Measurements from ENCODE around the gene CCDC157.
A peak's percentile ranks its signal among the peaks of the same experiment; 100 is the strongest.

CCDC157 gene

GRCh38 chr22:30356449-30357235, at the start of gene CCDC157, which contains the start of gene SF3A1:
CCDC157 (plus strand) TSS chr22:30357007; CDS start chr22:30366001, 8,994 bp downstream.
SF3A1 (minus strand) TSS chr22:30356894; CDS start chr22:30356792, 102 bp downstream.
- peak; percentile 50 to 96 (median 84) for DNase-seq

- no peak for DNase-seq
Measured at GRCh38 chr22:30307041-30307574, 49.7 kb upstream of the CCDC157 start.

DNA sequence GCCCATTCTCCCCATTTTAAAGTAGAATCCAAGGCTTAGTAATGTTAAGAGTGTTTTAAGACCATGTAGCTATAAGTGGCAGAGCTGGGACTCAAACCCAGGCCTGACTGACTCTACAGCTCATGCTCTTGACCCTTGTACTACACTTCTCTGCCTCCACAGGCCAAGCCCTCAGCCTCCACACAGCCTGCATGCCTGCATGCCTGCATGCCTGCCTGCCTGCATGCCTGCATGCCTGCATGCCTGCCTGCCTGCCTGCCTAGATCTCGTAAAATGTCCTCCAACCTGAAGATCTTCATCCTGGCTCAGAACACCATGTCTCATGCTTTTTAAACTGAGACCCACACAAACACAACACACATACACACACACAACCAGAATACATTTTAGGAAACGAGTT, 48.7 kb upstream of the CCDC157 start:
- no peak for DNase-seq

- no peak for DNase-seq
Measured at GRCh38 chr22:30308518-30309230, 48.1 kb upstream of the CCDC157 start.

- peak in 6 of 51 donors; percentile 11 to 25 (median 22) for DNase-seq
Measured at GRCh38 chr22:30309951-30310741, 46.7 kb upstream of the CCDC157 start.

GRCh38 chr22:30310881-30311771, 45.7 kb upstream of the CCDC157 start:
- DNase-seq: peak in 20 of 51 donors; percentile 17 to 73 (median 36)

DNA sequence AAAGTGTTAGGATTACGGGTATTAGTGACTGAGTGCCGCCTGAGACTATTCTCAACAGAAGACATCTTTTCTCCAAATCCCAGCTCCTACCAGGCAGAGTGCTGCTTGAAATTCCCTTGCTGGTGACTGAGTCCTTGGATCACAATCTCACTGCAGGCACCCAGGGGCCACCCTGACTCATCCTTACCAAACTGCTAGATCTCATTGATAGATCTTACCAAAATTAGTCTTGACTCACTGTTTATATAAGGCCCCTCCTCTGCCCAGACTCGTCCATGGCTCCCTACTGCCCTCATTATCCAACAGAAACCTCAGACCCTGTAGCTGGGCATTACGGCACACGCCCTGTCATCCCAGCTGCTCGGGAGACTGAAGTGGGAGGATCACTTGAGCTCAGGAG, 44.8 kb upstream of the CCDC157 start:
- DNase-seq: no peak

GRCh38 chr22:30313527-30314363, 43.1 kb upstream of the CCDC157 start:
- DNase-seq: no peak

DNA sequence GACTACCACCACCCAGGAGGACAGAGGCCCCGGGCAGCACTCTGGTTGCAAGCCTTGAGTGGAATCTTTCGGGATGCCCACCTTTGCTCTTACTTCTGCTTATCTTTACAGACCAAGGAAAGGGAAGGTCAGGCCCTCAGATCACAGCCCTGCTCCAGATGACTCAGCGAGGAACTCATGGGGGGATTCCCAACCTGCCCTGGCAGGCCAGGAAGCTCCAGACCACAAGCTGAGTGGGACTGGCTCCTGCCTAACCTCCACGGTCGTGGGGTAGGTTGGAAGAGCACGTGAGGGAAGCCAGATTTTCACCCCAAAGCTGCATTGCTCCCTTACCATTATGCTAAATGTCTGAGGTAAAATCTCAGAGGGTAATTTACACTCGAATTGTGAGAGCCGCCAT, 41.9 kb upstream of the CCDC157 start:
- no peak for DNase-seq

DNA sequence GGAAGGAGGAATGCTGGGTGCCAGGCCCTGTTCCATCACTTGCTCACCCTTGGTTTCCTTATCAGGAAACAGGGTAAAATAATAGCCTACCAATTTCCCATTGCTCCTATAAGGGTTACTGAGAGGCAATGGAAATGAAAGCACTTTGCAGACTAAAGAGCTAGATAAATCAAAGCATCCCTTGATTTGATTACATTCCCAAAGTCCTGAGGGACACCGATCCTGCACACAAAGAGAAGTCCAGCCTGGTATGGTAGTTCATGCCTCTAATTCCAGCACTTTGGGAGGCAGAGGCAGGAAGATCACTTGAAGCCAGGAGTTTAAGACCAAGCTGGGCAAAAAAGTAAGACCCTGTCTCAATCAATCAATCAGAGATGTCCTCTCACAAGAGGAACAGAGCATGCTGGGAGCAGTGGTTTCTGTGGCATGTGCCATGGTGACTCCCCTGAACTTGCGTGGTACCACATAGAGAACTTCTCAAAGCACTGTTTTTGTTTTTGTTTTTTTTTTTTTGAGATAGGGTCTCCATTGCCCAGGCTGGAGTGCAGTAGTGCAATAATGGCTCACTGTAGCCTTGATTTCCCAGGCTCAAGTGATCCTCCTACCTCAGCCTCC, 40.7 kb upstream of the CCDC157 start:
- no peak for DNase-seq

DNA sequence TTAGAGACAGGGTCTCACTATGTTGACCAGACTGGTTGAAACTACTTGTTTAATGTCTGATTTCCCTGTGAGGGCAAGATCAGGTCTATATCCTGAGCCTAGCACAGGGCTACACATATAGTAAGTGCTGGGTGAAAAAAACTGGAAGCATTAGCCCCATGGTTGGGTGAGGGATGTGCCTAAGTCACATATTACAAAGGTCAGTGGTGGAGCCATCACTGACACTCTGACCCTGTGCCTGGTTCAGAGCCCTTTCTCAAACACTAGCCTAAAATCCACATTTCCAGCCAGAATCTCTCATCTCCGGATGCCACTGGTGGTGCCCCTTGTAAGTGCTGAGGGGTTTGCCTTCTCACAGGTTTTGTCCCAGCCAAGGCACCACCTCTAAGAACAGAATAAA, 39.0 kb upstream of the CCDC157 start:
- DNase-seq: no peak

DNA sequence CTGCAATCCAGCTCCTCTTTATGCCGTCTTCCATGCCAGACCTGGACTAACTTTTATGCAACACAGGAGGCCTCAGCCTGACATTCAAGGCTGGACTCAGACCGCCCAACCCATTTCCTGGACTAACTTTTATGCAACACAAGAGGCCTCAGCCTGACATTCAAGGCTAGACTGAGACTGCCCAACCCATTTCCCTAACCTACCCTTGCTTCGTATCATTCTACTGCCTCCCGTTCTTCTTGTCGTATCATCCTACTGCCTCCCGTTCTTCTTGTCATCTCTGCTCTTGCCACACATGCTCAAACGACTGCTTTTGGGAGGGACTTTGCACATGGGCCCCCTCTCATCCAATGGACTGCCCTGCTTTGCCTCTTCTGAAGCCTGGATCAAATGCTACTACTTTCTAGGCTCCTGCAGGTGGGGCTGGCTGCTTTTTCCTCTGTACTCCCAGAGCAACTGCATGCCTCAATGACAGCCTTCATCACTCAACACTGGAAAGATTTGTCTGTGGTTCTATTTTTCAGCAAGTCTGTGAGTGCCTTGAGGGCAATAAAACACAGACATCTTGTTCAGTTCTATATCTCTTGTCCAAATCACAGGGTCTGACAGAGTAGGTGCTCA, 37.9 kb upstream of the CCDC157 start:
- DNase-seq: no peak

DNA sequence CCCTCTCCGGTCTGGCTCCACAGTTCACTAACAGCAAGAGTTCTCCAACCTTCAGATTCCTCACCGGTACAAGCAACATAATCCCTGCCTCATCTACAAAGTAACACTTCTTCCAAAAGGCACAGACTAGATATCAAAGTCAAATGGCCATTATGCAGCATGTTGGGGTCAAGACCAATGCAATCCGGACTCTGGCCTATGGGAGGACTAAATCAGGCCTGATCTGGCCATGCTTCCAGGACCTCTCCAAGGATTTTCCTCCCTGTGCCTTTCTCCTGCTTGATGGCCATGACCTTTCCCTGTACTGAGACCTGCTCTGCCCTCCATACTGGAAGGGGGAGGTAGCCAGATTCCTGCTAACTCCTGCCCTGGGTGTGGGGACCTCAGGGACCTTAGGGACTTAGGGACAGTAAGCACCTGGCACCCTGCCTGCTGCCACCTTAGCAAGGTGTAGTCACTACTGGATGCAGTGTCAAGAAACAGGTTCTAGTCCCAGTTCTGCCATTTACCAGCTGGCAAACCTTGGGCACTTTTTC, 36.7 kb upstream of the CCDC157 start:
- no peak for DNase-seq

DNA sequence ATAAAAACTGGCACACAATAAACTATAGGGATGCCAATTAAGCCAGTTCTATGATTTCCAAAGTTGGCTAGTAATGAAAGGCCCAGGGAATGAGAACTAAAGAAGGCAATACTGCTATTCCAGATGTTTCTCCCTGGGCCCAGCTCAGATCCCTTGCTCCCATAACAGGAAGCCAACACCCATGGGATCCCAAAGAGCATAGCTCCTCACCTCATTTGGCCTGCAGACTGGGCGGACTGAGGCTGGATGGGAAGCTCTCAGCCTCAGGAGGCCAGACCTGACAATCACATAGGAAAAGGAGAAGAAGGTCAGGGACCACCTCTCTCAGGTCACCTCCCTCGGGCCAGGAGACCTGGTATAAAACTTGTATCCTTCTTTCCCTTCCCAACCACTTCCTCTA, 35.3 kb upstream of the CCDC157 start:
- DNase-seq: no peak

GRCh38 chr22:30323246-30323645, 33.6 kb upstream of the CCDC157 start:
- DNase-seq: no peak

DNA sequence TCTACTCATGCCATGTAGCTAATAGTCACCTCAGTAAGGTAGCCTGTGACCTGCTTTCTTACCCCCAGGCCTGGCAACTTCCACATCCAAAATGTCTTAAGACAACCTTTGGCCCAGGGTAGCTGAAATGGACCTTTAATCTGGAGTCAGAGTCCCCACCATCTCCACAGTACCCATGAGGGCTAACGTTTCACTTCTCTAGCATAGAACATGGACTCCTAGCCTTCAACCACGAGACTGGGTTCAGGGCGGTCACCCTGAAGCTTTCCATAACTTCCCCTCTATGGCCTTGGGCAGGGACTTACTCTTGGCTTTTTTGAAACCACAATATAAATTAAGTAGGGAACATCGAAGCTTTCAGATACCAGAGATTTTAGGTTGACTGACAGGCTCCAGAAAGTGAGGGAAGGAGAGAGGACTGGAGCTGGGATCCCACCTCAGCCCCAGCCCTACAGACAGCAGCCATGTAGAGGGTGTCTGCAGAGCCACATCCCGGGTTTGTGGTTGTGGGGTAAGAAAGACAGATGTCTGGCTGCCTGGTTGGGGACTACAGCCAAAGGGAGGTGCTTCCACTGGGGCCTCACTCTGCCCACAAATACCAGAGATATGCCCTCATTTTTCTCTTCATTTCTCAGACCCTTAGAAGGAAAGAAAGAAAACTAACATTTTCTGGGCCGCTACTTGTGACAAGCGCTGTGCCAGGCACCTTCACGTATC, 32.6 kb upstream of the CCDC157 start:
- DNase-seq: no peak

- DNase-seq: peak in 4 of 51 donors; percentile 3 to 35 (median 16)
Measured at GRCh38 chr22:30325065-30325720, 31.6 kb upstream of the CCDC157 start.
